Measurements from ENCODE around the gene RGS18. TPM values are rescaled to one million over a fixed set of nuclear protein-coding genes. Genes with fewer than 3 reads are reported as not detected.

RGS18 gene
- total RNA-seq, 1 experiment from 2014 or later: not detected

DNA sequence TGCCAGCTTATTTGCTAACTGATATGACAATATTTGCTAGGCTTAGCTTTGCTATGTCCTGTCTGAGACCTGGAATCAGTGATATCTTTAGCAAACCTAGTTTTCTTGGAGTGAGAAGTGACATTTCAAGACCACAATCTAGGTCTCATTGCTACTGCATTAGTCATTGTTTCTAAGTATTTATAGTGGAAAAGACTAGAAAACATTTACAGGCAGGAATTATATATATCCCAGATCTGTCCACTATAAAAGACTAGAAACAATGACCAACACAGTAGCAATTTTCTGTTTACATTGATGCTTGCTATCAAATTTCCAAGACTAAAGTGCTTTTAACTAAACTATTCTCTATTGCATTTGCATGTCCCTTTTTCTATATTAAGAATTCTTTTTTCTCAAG, 5.0 kb upstream of the RGS18 start:
- TF ChIP-seq, protein P1, sequence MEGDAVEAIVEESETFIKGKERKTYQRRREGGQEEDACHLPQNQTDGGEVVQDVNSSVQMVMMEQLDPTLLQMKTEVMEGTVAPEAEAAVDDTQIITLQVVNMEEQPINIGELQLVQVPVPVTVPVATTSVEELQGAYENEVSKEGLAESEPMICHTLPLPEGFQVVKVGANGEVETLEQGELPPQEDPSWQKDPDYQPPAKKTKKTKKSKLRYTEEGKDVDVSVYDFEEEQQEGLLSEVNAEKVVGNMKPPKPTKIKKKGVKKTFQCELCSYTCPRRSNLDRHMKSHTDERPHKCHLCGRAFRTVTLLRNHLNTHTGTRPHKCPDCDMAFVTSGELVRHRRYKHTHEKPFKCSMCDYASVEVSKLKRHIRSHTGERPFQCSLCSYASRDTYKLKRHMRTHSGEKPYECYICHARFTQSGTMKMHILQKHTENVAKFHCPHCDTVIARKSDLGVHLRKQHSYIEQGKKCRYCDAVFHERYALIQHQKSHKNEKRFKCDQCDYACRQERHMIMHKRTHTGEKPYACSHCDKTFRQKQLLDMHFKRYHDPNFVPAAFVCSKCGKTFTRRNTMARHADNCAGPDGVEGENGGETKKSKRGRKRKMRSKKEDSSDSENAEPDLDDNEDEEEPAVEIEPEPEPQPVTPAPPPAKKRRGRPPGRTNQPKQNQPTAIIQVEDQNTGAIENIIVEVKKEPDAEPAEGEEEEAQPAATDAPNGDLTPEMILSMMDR (conservative IDR thresholded peaks at IDR 0.05; ENCODE audit: low read depth, low read length): no peak
- TF ChIP-seq EZH2phosphoT487 (IDR thresholded peaks at IDR 0.05; ENCODE audit: borderline replicate concordance, low read length) (no peak), EZH2 (IDR thresholded peaks at IDR 0.05; ENCODE audit: low read length, unreplicated experiment) (no peak)
- intact Hi-C loops (cut with micrococcal nuclease): no loop called here
- Histone ChIP-seq H3K9ac (ENCODE audit: low read length) (no peak overlapping the region), H3K79me2 (ENCODE audit: low read length) (no peaks in the 10 kb centered on the region), H3K9me2 (replicated peaks; ENCODE audit: low read length) (no peaks in the 10 kb centered on the region), H3K27me3 (ENCODE audit: low read length) (no peaks in the 10 kb centered on the region), H3K27ac (ENCODE audit: low read length) (no peak overlapping the region), H3K4me1 (ENCODE audit: insufficient read depth, low read length) (no peaks in the 10 kb centered on the region; the same call in 1 of the 2 replicates), H4K20me1 (ENCODE audit: low read length) (no peaks in the 10 kb centered on the region), H3F3A (ENCODE audit: low read length, unreplicated experiment) (no peaks in the 10 kb centered on the region), H3K4me2 (ENCODE audit: low read length) (no peak overlapping the region), H3K4me3 (ENCODE audit: low read length) (no peak overlapping the region), H3K9me3 (ENCODE audit: low read length) (no peaks in the 10 kb centered on the region), H3K36me3 (ENCODE audit: low read depth, low read length) (no peaks in the 10 kb centered on the region), H2AFZ (ENCODE audit: low read length) (no peak overlapping the region)
- no TSS peak for BruUV-seq (replicated peaks)
- peak; percentile 76 for ATAC-seq
- DNase-seq: peak; percentile 31
- CTCF ChIA-PET: no interaction called here
- POLR2A ChIA-PET (ENCODE audit: unreplicated experiment): no interaction called here

DNA sequence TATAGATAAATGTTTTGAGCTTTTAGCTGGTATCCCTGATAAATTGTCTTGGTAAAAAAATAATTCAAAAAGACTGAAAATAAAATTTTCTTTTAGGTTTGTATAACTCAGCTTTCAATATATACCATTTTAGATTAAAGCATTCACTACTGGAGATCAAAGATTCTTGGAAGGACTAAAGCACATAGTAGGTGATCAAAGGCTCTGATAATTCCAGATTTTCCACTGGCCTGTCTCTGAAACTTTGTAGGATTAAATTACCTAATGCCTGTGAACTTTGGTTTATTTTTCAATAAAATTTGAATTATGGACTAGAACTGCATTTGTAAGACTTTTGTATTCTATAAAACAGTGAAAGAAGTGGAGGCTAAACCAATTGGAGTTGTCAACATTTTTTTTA, 1.2 kb upstream of the RGS18 start:
- no peaks in the 10 kb centered on the region for H3K9me2 ChIP-seq (replicated peaks; ENCODE audit: low read length)
- H2AFZ ChIP-seq (ENCODE audit: low read length): no peak overlapping the region
- no peaks in the 10 kb centered on the region for H3K9me3 ChIP-seq (ENCODE audit: low read length)
- POLR2A ChIA-PET (ENCODE audit: unreplicated experiment): no interaction called here
- BruUV-seq (replicated peaks): no TSS peak
- DNase-seq (no peak), ATAC-seq (no peak)
- no peaks in the 10 kb centered on the region for H3K27me3 ChIP-seq (ENCODE audit: low read length)
- no peaks in the 10 kb centered on the region; the same call in 1 of the 2 replicates for H3K4me1 ChIP-seq (ENCODE audit: insufficient read depth, low read length)
- TF ChIP-seq EZH2 (IDR thresholded peaks at IDR 0.05; ENCODE audit: low read length, unreplicated experiment) (no peak), EZH2phosphoT487 (IDR thresholded peaks at IDR 0.05; ENCODE audit: borderline replicate concordance, low read length) (no peak)
- no peak overlapping the region for H3K4me3 ChIP-seq (ENCODE audit: low read length)
- no peak overlapping the region for H3K27ac ChIP-seq (ENCODE audit: low read length)
- H4K20me1 ChIP-seq (ENCODE audit: low read length): no peaks in the 10 kb centered on the region
- no peaks in the 10 kb centered on the region for H3F3A ChIP-seq (ENCODE audit: low read length, unreplicated experiment)
- no peaks in the 10 kb centered on the region for H3K36me3 ChIP-seq (ENCODE audit: low read depth, low read length)
- no peaks in the 10 kb centered on the region for H3K79me2 ChIP-seq (ENCODE audit: low read length)
- H3K9ac ChIP-seq (ENCODE audit: low read length): no peak overlapping the region
- intact Hi-C loops (cut with micrococcal nuclease): no loop called here
- no peak overlapping the region for H3K4me2 ChIP-seq (ENCODE audit: low read length)
- CTCF ChIA-PET: no interaction called here

DNA sequence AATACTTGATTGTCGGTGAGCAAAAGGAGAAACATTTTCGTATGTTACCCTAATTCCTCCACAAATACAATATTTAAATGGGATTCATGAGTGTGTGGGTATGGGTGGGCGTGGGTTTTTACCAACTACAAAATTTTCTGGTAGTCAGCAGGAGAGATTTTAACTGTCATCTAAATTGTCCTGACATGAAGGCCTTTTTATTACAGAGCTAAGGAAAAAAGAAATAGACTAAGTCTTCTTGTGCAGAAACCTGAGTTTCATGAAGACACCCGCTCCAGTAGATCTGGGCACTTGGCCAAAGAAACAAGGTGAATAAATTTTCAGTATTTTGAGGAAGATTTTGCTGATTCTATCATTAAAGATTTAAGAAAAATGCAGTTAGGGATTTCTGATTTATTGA, 752 bp downstream of the RGS18 start:
- TF ChIP-seq, protein P1 (conservative IDR thresholded peaks at IDR 0.05; ENCODE audit: low read depth, low read length): no peak
- no peak for TF ChIP-seq EZH2 (IDR thresholded peaks at IDR 0.05; ENCODE audit: low read length, unreplicated experiment)
- TF ChIP-seq EZH2phosphoT487 (IDR thresholded peaks at IDR 0.05; ENCODE audit: borderline replicate concordance, low read length): no peak
- no peak for ATAC-seq
- no peak overlapping the region for H2AFZ ChIP-seq (ENCODE audit: low read length)
- ChIA-PET CTCF (interaction anchor here (0.6 kb wide), 1 partner anchor 942 kb away, joined by 4 read pairs; no protein-coding TSS in a partner anchor), POLR2A (ENCODE audit: unreplicated experiment) (no interaction called here)
- no peaks in the 10 kb centered on the region for H3F3A ChIP-seq (ENCODE audit: low read length, unreplicated experiment)
- H3K79me2 ChIP-seq (ENCODE audit: low read length): no peaks in the 10 kb centered on the region
- H3K27me3 ChIP-seq (ENCODE audit: low read length): no peaks in the 10 kb centered on the region
- intact Hi-C loops (cut with micrococcal nuclease): no loop called here
- no peak overlapping the region for H3K27ac ChIP-seq (ENCODE audit: low read length)
- BruUV-seq (replicated peaks): no TSS peak
- H3K4me2 ChIP-seq (ENCODE audit: low read length): no peak overlapping the region
- H3K9me3 ChIP-seq (ENCODE audit: low read length): no peaks in the 10 kb centered on the region
- DNase-seq: no peak
- H3K4me3 ChIP-seq (ENCODE audit: low read length): no peak overlapping the region
- no peaks in the 10 kb centered on the region for H3K4me1 ChIP-seq (ENCODE audit: insufficient read depth, low read length)
- H3K36me3 ChIP-seq (ENCODE audit: low read depth, low read length): no peaks in the 10 kb centered on the region
- no peaks in the 10 kb centered on the region for H3K9me2 ChIP-seq (replicated peaks; ENCODE audit: low read length)
- H3K9ac ChIP-seq (ENCODE audit: low read length): no peak overlapping the region
- H4K20me1 ChIP-seq (ENCODE audit: low read length): no peaks in the 10 kb centered on the region

All from PC-3 (cell line).